Stimulated activated memory B cell treated with anti-CD40 and anti-IgM and Interleukin-4, amounts not matched to agents 10 μg/mL and 1 μg/mL and 100 μg/mL, for 72 hours (primary cell): ENCODE data around the gene ZNF600.
"Not testable (repeated sequence)": the region's sequence is repeated elsewhere in the genome, so short reads cannot be mapped to it uniquely, and the experiment has no call there.

ENCODE experiments used
- ATAC-seq: fragments of 150-1000 bp; cut with Tn5 transposase; 2 replicates; pipeline ENCODE4 v1.10.0; 2021
- H3K27ac Mint-ChIP-seq: one replicate; pipeline ENCODE4 v1.8.0; 2022; ENCODE audit warnings: mild to moderate bottlenecking, mixed read lengths
- H3K27me3 Mint-ChIP-seq: one replicate; pipeline ENCODE4 v1.8.0; 2022; ENCODE audit warnings: mixed read lengths
- H3K36me3 Mint-ChIP-seq: one replicate; pipeline ENCODE4 v1.8.0; 2022; ENCODE audit warnings: mixed read lengths
- H3K4me1 Mint-ChIP-seq: one replicate; pipeline ENCODE4 v1.8.0; 2022; ENCODE audit warnings: mixed read lengths
- H3K4me3 Mint-ChIP-seq: one replicate; pipeline ENCODE4 v1.8.0; 2022; ENCODE audit warnings: mild to moderate bottlenecking, moderate library complexity, mixed read lengths
- H3K9me3 Mint-ChIP-seq: one replicate; pipeline ENCODE4 v1.8.0; 2022; ENCODE audit warnings: mixed read lengths

The ZNF600 gene

DNA sequence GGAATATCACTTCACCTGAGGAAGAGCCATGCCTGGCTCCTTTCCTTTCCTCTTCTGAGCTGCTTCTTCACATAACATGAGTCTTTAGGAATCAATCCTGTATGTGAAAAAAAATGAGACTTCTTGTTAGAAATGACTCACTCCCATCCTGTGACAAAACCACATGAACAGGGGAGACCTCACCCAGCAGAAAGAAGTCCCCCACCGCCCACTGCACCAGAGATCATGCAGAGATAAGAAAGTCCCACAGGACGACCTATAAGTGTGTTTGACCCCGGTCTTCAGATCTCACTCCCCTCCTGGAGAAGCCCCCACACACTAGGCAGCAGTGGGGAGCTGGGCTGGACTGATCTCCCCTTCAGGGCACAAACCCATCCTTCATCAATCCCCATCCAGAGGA is 7.8 kb downstream of the ZNF600 start:
- peaks cover 87% of the 10 kb centered on the region for H3K36me3 Mint-ChIP-seq
- no peak overlapping the region for H3K27ac Mint-ChIP-seq

DNA sequence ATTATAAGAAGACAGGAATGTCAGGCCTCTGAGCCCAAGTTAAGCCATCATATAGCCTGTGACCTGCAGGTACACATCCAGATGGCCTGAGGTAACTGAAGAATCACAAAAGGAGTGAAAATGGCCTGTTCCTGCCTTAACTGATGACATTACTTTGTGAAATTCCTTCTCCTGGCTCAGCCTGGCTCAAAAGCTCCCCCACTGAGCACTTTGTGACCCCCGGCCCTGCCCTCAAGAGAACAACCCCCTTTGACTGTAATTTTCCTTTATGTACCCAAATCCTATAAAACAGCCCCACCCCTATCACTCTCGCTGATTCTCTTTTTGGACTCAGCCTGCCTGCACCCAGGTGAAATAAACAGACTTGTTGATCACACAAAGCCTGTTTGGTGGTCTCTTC is 30.1 kb downstream of the ZNF600 start:
- not testable (repeated sequence) for H3K4me1 Mint-ChIP-seq, ATAC-seq, H3K4me3 Mint-ChIP-seq, H3K27me3 Mint-ChIP-seq, H3K9me3 Mint-ChIP-seq, H3K27ac Mint-ChIP-seq
- H3K36me3 Mint-ChIP-seq = peaks cover 16% of the 10 kb centered on the region

More for the DNA sequence above, 7.8 kb downstream of the ZNF600 start:
- Mint-ChIP-seq H3K4me3 (no peak overlapping the region), H3K9me3 (no peaks in the 10 kb centered on the region), H3K4me1 (peaks cover 31% of the 10 kb centered on the region), H3K27me3 (no peaks in the 10 kb centered on the region)
- ATAC-seq = no peak

DNA sequence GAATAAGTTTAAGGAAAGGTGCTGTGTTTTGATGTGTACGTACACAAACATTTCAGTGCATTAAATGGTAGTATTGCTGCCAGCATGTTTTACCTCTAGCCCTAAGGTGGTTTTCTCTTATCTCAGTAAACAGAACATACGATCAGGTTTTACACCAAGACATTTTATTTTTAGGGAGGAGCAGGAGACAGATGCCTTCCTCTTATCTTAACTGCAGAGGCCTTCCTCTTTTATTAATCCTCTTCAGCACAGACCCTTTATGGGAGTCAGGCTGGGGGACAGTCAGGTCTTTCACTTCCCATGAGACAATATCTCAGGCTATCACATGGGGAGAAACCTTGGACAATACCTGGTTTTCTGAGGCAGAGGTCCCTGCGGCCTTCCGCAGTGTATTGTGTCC is 36.8 kb downstream of the ZNF600 start:
- Mint-ChIP-seq H3K36me3 (no peaks in the 10 kb centered on the region), H3K27me3 (no peaks in the 10 kb centered on the region), H3K9me3 (no peaks in the 10 kb centered on the region), H3K27ac (no peak overlapping the region), H3K4me3 (no peak overlapping the region), H3K4me1 (no peaks in the 10 kb centered on the region)
- no peak for ATAC-seq

DNA sequence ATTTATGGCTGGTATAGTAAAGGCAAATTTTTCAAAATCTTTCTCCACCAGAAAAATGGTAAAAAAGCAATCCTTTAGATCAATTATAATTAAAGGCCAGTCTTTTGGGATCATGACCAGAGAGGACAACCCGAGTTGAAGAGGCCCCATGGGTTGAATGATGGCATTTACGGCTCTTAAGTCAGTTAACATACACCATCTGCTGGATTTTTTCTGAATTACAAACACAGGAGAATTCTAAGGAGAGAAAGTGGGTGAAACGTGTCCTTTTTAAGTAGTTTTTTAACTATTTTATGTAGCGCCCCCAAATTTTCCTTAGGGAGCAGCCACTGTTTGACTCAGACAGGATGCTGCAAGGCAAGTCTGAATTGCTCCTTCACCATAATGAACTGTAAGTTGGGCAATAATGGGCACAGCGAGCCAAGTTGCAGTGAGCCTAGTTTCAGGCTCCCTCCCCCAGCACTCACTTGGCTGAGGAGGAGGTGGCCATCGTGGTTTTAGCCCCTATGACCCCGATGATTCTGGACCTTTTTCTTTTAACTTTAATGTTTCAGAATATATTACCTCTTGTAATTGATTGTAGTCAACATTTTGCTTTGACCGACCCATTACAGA is 38.1 kb downstream of the ZNF600 start:
- ATAC-seq = no peak

DNA sequence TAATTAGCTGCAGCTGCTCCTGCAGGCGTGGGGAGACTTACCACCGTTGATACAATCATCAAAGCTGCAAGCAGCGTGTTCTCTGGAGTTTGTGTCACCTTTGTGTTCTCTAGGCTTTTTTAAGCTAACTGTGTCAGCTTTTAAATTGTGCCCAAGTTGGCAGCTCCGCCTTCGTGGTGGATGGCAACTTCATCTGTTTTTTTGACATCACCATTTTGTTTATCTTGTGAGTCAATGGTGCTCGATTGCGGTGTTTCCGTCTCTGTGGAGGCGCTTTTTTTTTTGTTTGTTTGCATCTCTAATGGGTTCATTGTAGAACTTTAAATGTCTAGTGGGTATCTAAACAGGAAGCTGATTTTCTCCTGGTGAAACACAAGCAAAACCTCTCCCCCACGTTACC is 40.7 kb downstream of the ZNF600 start:
- not testable (repeated sequence) for H3K9me3 Mint-ChIP-seq, H3K27ac Mint-ChIP-seq, H3K4me1 Mint-ChIP-seq, H3K4me3 Mint-ChIP-seq, ATAC-seq, H3K27me3 Mint-ChIP-seq, H3K36me3 Mint-ChIP-seq

More for the DNA sequence above, 38.1 kb downstream of the ZNF600 start:
- Mint-ChIP-seq H3K4me1 (no peaks in the 10 kb centered on the region), H3K4me3 (no peak overlapping the region), H3K27me3 (no peaks in the 10 kb centered on the region), H3K9me3 (no peaks in the 10 kb centered on the region), H3K36me3 (no peaks in the 10 kb centered on the region), H3K27ac (no peak overlapping the region)

DNA sequence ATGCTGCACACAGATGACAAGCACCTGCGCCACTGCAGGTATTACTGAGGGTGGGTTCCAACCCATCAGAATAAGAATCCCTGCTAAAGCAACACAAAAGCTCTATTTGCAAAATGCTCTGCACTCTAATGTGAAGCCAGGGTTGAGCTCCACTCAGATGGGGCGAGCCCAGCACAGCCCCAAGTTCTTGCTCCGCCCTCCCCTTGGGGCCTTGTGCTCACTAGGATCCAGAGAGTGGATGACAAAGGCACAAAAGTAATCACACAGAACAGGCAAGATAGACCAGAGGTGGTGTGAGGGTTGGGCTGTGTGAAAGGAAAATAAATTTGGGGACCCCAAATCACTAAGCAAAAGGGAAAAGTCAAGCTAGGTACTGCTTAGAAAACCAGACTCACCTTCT is 43.5 kb downstream of the ZNF600 start:
- Mint-ChIP-seq H3K4me1 (no peaks in the 10 kb centered on the region), H3K4me3 (no peak overlapping the region), H3K27ac (no peak overlapping the region), H3K27me3 (no peaks in the 10 kb centered on the region), H3K9me3 (no peaks in the 10 kb centered on the region), H3K36me3 (no peaks in the 10 kb centered on the region)
- ATAC-seq = no peak

DNA sequence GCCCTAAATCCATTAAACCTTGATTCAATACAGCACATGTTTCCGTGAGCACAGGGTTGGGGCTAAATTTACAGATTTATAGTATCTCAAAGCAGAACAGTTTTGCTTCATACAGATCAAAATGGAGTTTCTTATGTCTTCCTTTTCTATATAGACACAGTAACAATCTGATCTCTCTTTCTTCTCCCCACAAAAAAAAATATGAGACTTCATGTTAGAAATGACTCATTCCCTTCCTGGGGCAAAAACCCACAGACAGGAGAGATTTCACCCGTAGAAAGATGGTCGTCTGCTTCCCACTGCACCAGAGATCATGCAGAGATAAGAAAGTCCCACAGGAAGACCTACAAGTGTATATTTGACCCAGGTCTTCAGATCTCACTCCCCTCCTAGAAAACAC is 44.1 kb downstream of the ZNF600 start:
- Mint-ChIP-seq H3K27me3 (no peaks in the 10 kb centered on the region), H3K4me1 (no peaks in the 10 kb centered on the region), H3K4me3 (no peak overlapping the region), H3K36me3 (no peaks in the 10 kb centered on the region), H3K27ac (no peak overlapping the region), H3K9me3 (no peaks in the 10 kb centered on the region)
- ATAC-seq = no peak

DNA sequence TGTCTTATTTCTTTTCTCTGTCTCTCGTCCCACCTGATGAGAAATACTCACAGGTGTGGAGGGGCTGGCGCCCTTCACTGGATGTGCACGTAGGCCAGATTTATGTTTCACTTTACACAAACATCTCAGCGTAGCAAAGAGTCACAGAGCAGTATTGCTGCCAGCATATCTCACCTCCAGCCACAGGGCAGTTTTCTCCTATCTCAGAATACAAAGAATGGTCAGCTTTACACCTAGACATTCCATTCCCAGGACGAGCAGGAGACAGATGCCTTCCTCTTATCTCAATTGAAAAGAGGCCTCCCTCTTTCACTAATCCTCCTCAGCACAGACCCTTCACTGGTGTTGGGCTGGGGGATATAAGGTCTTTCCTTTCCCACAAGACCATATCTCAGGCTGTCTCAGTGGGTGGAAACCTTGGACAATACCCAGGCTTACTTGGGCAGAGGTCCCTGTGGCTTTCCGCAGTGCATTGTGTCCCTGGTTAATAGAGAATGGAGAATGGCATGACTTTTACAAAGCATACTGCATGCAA is 44.6 kb downstream of the ZNF600 start:
- H3K4me1 Mint-ChIP-seq = no peaks in the 10 kb centered on the region
- H3K9me3 Mint-ChIP-seq = no peaks in the 10 kb centered on the region
- H3K4me3 Mint-ChIP-seq = no peak overlapping the region
- ATAC-seq = no peak
- no peaks in the 10 kb centered on the region for H3K36me3 Mint-ChIP-seq
- no peaks in the 10 kb centered on the region for H3K27me3 Mint-ChIP-seq
- H3K27ac Mint-ChIP-seq = no peak overlapping the region

DNA sequence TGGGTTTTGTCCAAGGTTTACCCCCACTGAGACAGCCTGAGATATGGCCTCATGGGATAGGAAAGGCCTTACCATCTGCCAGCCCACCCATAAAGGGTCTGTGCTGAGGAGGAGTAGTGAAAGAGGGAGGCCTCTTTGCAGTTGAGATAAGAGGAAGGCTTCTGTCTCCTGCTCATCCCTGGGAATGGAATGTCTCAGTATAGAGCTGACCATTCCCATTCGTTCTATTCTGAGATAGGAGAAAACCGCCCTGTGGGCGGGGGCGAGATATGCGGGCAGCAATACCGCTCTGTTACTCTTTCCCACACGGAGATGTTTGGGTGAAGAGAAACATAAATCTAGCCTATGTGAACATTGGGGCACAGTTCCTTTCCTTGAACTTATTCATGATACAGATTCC is 45.2 kb downstream of the ZNF600 start:
- H3K27me3 Mint-ChIP-seq, H3K4me3 Mint-ChIP-seq, H3K36me3 Mint-ChIP-seq, H3K4me1 Mint-ChIP-seq, ATAC-seq, H3K27ac Mint-ChIP-seq, H3K9me3 Mint-ChIP-seq: not testable (repeated sequence)

DNA sequence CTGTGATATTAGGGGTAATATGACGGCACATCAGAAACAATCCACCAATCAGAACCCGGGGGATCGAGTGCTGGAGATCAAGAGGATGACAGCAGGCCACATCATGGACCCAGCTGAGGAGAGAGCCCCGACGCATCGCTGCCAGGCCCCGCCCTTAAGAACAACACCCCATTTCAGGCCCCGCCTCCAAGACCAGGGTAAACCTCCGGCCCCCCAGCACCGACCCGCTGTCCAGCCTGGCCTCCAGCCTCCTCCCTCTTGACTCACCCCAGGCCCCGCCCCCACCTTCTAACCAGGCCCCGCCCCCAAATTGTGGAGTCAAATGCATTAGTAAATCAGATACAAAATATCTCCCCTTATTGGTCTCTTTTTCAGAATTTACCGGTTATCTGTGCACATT is 47.0 kb downstream of the ZNF600 start:
- H3K4me3 Mint-ChIP-seq = no peak overlapping the region
- H3K27ac Mint-ChIP-seq = no peak overlapping the region
- H3K36me3 Mint-ChIP-seq = no peaks in the 10 kb centered on the region
- ATAC-seq = no peak
- H3K9me3 Mint-ChIP-seq = no peaks in the 10 kb centered on the region
- no peaks in the 10 kb centered on the region for H3K27me3 Mint-ChIP-seq
- H3K4me1 Mint-ChIP-seq = peaks cover 8% of the 10 kb centered on the region

DNA sequence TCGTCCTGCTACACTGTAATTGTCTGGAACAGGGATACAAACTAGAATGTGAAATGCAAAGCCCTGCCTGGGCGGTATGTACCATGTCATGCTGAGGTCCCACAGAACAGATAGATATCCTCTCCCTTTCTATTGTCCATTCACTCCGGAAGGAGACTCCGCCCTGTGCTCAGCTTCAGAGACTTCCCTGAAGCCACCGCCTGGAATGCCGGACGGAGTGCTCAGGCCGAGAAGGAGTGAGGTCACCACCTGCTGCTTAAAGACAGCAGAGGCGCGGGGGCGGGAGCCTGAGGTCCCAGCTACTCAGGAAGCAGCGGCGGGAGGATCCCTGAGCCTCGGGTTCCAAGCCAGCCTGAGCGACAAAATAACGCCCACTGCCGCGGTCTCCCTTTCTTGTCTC is 50.9 kb downstream of the ZNF600 start:
- ATAC-seq = no peak
- H3K9me3 Mint-ChIP-seq = no peaks in the 10 kb centered on the region
- H3K27ac Mint-ChIP-seq = no peak overlapping the region
- no peaks in the 10 kb centered on the region for H3K27me3 Mint-ChIP-seq
- H3K4me1 Mint-ChIP-seq = peaks cover 23% of the 10 kb centered on the region
- H3K36me3 Mint-ChIP-seq = peaks cover 8% of the 10 kb centered on the region
- H3K4me3 Mint-ChIP-seq = no peak overlapping the region

DNA sequence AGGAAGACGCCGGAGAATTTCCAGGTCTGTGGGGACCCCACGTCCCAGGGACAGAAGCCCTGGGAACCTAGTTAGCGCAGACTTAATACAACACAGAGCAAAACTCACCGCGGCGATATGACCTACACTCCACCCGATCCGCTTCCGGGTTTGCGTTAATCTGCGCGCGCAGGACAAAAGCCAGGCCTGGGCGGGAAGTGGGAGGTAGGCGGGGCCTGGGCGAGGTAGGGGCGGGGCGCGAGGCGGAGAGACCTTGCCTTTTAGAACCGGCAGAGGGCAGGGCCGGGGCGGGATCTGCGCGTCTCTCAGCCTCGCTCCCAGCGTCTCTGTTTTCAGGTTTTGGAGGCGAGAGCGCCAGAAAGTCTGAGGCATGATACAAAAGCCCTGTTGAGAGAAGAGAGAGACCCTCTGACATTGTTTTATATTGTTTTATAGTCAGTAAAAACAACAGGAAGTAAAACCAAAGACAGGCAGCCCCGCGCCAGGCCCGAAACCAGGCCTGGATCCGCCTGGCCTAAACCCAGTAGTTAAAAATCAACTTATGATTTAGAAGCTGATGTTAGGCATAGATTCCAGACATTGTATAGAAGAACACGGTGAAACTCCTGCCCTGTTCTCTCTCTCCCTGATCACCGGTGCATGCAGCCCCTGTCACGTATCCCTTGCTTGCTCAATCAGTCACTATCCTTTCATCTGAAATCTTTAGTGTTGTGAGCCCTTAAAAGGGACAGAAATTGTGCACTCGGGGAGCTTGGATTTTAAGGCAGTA is 51.5 kb downstream of the ZNF600 start, which contains the start of gene ZNF611:
Gene ZNF611 (minus strand): TSS at position 152 of the 769 bp plus-strand sequence. CDS start 19,150 bp downstream, outside the sequence.
- Mint-ChIP-seq H3K27me3 (no peaks in the 10 kb centered on the region), H3K4me1 (peaks cover 23% of the 10 kb centered on the region), H3K4me3 (peak within 1 kb of the TSS; percentile 85), H3K36me3 (peaks cover 9% of the 10 kb centered on the region), H3K27ac (peak within 1 kb of the TSS; percentile 93), H3K9me3 (no peaks in the 10 kb centered on the region)
- peak; percentile 99 for ATAC-seq

DNA sequence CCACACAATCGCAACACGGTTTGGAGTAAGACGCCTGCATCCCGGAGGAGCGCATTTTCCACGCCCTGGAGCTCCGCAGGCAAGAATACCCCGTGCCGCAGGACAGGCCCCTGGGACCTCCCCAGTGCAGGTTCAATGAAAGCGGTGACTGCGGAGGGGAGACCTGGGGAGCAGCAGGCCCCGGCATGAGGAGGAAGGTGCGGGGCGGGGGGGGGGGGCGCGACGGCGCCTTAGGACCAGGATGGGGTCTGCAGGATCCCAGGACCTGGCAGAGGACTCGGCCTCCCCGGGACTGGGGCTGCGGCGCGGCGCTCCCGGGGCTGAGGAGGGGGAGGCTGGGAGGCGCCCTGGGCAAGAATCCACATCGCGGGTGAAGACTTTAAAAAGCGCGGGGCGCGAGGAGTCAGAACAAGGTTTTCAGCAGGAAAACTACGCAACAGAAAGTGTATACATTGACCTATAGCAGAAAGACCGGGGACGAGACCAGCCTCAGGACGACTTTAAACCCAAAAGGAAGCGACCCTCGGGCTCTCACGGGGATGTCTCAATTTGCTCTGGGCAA is 52.2 kb downstream of the ZNF600 start:
- no peaks in the 10 kb centered on the region for H3K27me3 Mint-ChIP-seq
- H3K4me3 Mint-ChIP-seq = peak overlapping the region; percentile 85
- H3K36me3 Mint-ChIP-seq = peaks cover 15% of the 10 kb centered on the region
- ATAC-seq = peak; percentile 49
- peaks cover 23% of the 10 kb centered on the region for H3K4me1 Mint-ChIP-seq
- peak overlapping the region; percentile 93 for H3K27ac Mint-ChIP-seq
- H3K9me3 Mint-ChIP-seq = no peaks in the 10 kb centered on the region

DNA sequence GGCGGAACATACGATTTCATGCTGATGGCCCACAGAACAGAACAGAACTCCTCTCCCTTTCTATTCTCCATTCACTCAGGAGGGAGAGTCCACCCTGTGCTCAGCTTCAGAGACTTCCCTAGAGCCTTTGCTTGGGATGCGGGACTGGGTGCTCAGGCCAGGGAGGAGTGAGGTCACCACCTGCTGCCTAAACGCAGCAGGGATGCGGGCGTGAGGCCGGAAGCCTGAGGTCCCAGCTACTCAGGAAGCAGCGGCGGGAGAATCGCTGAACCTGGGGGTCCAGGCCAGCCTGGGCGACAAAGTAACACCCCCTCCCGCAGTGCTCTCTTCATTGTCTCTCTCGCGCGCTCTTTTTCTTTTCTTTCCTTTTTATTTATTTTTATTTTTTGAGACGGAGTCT is 60.5 kb downstream of the ZNF600 start:
- ATAC-seq, H3K27me3 Mint-ChIP-seq, H3K27ac Mint-ChIP-seq, H3K4me3 Mint-ChIP-seq, H3K4me1 Mint-ChIP-seq: not testable (repeated sequence)
- H3K9me3 Mint-ChIP-seq = peaks cover 19% of the 10 kb centered on the region
- H3K36me3 Mint-ChIP-seq = peaks cover 70% of the 10 kb centered on the region

DNA sequence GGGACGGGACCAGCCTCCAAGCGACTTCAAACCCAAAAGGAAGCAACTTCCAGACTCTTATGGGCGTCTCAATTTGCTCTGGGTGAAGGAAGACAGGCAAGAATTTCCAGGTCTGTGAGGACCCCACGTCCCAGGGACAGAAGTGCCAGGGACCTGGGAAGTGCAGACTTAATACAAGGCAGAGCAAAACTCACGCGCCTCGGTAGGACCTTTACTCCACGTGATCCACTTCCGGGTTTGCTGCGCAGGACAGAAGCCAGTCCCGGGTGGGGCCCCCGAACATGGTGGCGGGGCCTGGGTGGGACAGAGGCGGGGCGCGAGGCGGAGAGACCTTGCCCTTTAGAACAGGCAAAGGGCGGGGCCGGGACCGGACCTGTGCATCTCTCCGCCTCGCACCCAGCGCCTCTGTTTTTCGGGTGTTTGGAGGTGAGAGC is 61.0 kb downstream of the ZNF600 start:
- no peak for ATAC-seq
- H3K4me1 Mint-ChIP-seq = peaks cover 7% of the 10 kb centered on the region
- no peaks in the 10 kb centered on the region for H3K27me3 Mint-ChIP-seq
- peaks cover 19% of the 10 kb centered on the region for H3K9me3 Mint-ChIP-seq
- peaks cover 75% of the 10 kb centered on the region for H3K36me3 Mint-ChIP-seq
- no peak overlapping the region for H3K27ac Mint-ChIP-seq
- no peak overlapping the region for H3K4me3 Mint-ChIP-seq
